Neural crest cell (in vitro differentiated cells): ENCODE results near the gene ARHGAP21. TPM values are rescaled to one million over a fixed set of nuclear protein-coding genes. Genes with fewer than 3 reads are reported as not detected.
"Not testable (repeated sequence)": the region's sequence is repeated elsewhere in the genome, so short reads cannot be mapped to it uniquely, and the experiment has no call there.

ENCODE experiments used
- DNase-seq: peaks from one replicate; pipeline ENCODE4 v3.0.0; 2021; ENCODE audit warnings: low read depth, mixed read lengths, low spot score
- H3K27ac Mint-ChIP-seq: one replicate; pipeline ENCODE4 v1.8.0; 2021; ENCODE audit warnings: mild to moderate bottlenecking, mixed read lengths; ENCODE audit not compliant: unreplicated experiment
- H3K27me3 Mint-ChIP-seq: 2 replicates; pipeline ENCODE4 v1.8.0; 2021; ENCODE audit warnings: low read depth, mild to moderate bottlenecking, mixed read lengths
- H3K36me3 Mint-ChIP-seq: 2 replicates; pipeline ENCODE4 v1.8.0; 2021; ENCODE audit warnings: low read depth, mild to moderate bottlenecking, mixed read lengths
- H3K4me1 Mint-ChIP-seq: 2 replicates; pipeline ENCODE4 v1.8.0; 2021; ENCODE audit warnings: mixed read lengths
- H3K4me3 Mint-ChIP-seq: one replicate; pipeline ENCODE4 v1.8.0; 2021; ENCODE audit warnings: mild to moderate bottlenecking, mixed read lengths
- H3K9me3 Mint-ChIP-seq: 2 replicates; pipeline ENCODE4 v1.8.0; 2021; ENCODE audit warnings: mixed read lengths
- CTCF ChIP-seq: fragments of 200-600 bp; sonication (generic); conservative IDR thresholded peaks from 2 replicates; pipeline ENCODE4 v1.5.0; 2021; ENCODE audit warnings: antibody characterized with exemption, mild to moderate bottlenecking
- total RNA-seq: library from RNA; stranded (reverse); gene quantifications from 2 replicates; pipeline ENCODE4 v1.2.1, GENCODE V29; 2021

Gene ARHGAP21
- total RNA-seq, 1 donor from 2014 or later = 108 TPM

DNA sequence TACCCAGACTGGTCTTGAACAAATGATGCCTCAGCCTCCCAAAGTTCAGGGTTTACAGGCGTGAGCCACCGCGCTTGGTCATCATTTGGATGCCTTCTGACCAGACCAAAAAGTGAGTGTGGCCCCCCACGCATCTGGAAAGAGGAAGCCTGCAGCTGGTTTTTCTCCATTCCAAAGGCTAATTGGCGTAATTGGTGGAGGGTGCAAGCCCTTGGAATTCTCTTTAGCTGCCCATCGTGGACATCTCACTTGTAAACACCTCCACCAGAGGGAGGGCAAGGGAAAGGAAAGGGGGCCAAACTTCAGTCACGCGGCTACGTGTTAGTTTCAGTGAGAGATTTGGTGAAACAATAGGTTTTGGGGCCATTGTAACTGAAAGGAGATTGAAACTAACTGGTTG lies 4.1 kb upstream of the ARHGAP21 start:
- Mint-ChIP-seq H3K9me3 (no peaks in the 10 kb centered on the region), H3K4me1 (peaks cover 10% of the 10 kb centered on the region), H3K36me3 (no peaks in the 10 kb centered on the region), H3K27ac (no peak overlapping the region), H3K4me3 (no peak overlapping the region), H3K27me3 (no peaks in the 10 kb centered on the region)
- no peak for DNase-seq
- peak; percentile 44 for TF ChIP-seq CTCF

GRCh38 chr10:24726626-24727025 lies 2.9 kb upstream of the ARHGAP21 start:
- H3K4me1 Mint-ChIP-seq = peaks cover 18% of the 10 kb centered on the region

GRCh38 chr10:24726029-24726428 lies 2.3 kb upstream of the ARHGAP21 start:
- not testable (repeated sequence) for H3K9me3 Mint-ChIP-seq, DNase-seq, H3K36me3 Mint-ChIP-seq, H3K27me3 Mint-ChIP-seq, H3K27ac Mint-ChIP-seq
- Mint-ChIP-seq H3K4me3 (peak overlapping the region; percentile 98), H3K4me1 (peaks cover 23% of the 10 kb centered on the region)

More at GRCh38 chr10:24726626-24727025, 2.9 kb upstream of the ARHGAP21 start:
- H3K4me3 Mint-ChIP-seq = peak overlapping the region; percentile 67
- DNase-seq = no peak
- no peaks in the 10 kb centered on the region for H3K9me3 Mint-ChIP-seq
- H3K27me3 Mint-ChIP-seq = no peaks in the 10 kb centered on the region
- H3K36me3 Mint-ChIP-seq = peaks cover 2% of the 10 kb centered on the region
- no peak for TF ChIP-seq CTCF
- H3K27ac Mint-ChIP-seq = no peak overlapping the region

- no peaks in the 10 kb centered on the region for H3K27me3 Mint-ChIP-seq
- DNase-seq = peak; percentile 95
- no peak for TF ChIP-seq CTCF
- peaks cover 29% of the 10 kb centered on the region for H3K4me1 Mint-ChIP-seq
- H3K4me3 Mint-ChIP-seq = peak overlapping the region; percentile 98
- peaks cover 3% of the 10 kb centered on the region for H3K36me3 Mint-ChIP-seq
- peak overlapping the region; percentile 97 for H3K27ac Mint-ChIP-seq
- no peaks in the 10 kb centered on the region for H3K9me3 Mint-ChIP-seq
These were observed 918 bp upstream of the ARHGAP21 start for GRCh38 chr10:24724381-24725228.

DNA sequence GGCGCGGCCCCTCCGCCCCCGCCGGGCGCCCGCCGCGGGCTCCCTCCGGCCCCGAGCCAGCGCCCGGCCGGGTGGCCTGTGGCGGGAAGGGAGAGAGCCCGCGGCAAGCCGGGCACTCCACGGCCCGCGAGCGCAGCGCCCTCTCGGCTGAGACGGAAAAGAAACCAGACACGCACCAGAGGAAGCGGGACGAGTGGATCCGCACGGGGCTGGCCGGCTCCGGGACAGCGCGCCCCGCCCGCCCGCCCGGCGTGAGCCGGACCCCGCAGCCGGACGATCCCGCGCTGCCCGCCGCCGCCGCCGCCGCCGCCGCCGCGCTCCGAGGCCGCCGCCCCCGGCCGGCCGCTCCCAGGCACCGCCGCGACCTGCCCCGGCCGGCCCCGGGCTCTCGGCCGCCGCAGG lies 300 bp downstream of the ARHGAP21 start:
- H3K4me1 Mint-ChIP-seq = peaks cover 29% of the 10 kb centered on the region
- no peak overlapping the region for H3K27ac Mint-ChIP-seq
- no peak for TF ChIP-seq CTCF
- H3K4me3 Mint-ChIP-seq = no peak overlapping the region
- no peaks in the 10 kb centered on the region for H3K27me3 Mint-ChIP-seq
- no peaks in the 10 kb centered on the region for H3K9me3 Mint-ChIP-seq
- DNase-seq = no peak
- peaks cover 3% of the 10 kb centered on the region for H3K36me3 Mint-ChIP-seq

DNA sequence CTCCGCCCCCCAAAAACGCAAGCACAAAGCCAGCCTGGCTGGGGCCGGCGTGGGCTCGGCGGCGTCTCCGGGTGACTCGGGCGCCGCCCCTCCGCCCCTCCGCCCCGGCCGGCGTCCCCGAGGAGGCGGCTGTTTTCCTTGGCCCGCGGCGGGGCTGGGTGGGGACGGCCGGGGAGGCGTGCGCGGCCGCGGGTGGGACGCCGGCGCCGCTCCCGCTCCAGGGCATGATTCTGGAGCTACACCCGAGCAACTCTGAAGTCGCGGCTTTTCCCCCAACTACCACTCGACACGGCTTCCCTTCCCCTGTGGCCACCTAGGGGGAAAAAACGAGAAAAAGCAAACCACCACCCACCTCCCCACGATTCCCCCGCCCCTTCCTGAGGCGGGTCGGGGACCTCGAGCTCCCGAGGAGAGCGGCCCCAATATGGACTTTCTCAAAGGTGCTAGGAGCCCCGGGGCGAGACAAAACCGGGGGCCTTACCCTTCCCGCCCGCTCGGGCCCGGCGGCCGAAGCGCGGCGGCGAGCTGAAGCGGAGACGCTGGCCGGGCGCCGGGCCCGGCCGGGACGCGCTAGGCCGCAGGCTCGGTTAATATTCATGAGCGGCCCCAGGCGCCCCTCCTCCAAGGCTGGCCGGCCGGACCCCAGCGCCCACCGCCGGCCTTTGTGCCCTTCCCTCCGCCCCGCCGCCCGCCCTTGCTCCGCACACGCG lies 856 bp downstream of the ARHGAP21 start:
- Mint-ChIP-seq H3K9me3 (no peaks in the 10 kb centered on the region), H3K27ac (peak overlapping the region; percentile 98), H3K4me1 (peaks cover 29% of the 10 kb centered on the region), H3K36me3 (peaks cover 3% of the 10 kb centered on the region), H3K27me3 (no peaks in the 10 kb centered on the region), H3K4me3 (peak overlapping the region; percentile 95)
- peak; percentile 60 for DNase-seq
- peak; percentile 23 for TF ChIP-seq CTCF
